HAP-1 (cell line): ENCODE measurements around the gene LYRM4.

Experiments used
- DNase-seq, 2 experiments: peaks; one replicate each; pipeline ENCODE4 v3.0.0-alpha.2; 2016 to 2020; ENCODE audit warnings: low spot score in 2 of 2
- H3K27me3 ChIP-seq: fragments of 250-450 bp; sonication (Bioruptor Pico); 2 replicates; pipeline ENCODE4 v1.5.1; 2020; ENCODE audit warnings: low read depth, mild to moderate bottlenecking, moderate library complexity
- H3K36me3 ChIP-seq: fragments of 250-450 bp; sonication (Bioruptor Pico); replicated peaks from 2 replicates; pipeline ENCODE4 v1.5.1; 2020; ENCODE audit warnings: mild to moderate bottlenecking
- H3K4me1 ChIP-seq: fragments of 250-450 bp; sonication (Bioruptor Pico); 2 replicates; pipeline ENCODE4 v1.5.1; 2020; ENCODE audit warnings: mild to moderate bottlenecking
- H3K4me3 ChIP-seq: fragments of 250-450 bp; sonication (Bioruptor Pico); 2 replicates; pipeline ENCODE4 v1.5.1; 2020; ENCODE audit warnings: mild to moderate bottlenecking, moderate library complexity
- H3K9me3 ChIP-seq: fragments of 250-450 bp; sonication (Bioruptor Pico); 2 replicates; pipeline ENCODE4 v1.5.1; 2020; ENCODE audit warnings: mild to moderate bottlenecking, moderate library complexity
- in situ Hi-C: fragments of 300-500 bp; cut with MboI; formaldehyde crosslinking; loops from 3 replicates; pipeline ENCODE4 v1.14.3; 2020; ENCODE audit warnings: low sequenced_read_pairs, inconsistent platforms, mixed read lengths

Gene LYRM4

GRCh38 chr6:5115168-5115567, 145.6 kb downstream of the LYRM4 start:
- in situ Hi-C loops: no loop called here
- no peak for DNase-seq
- no peaks in the 10 kb centered on the region for H3K36me3 ChIP-seq
- no peaks in the 10 kb centered on the region for H3K9me3 ChIP-seq
- H3K4me3 ChIP-seq: no peak overlapping the region
- H3K4me1 ChIP-seq: no peaks in the 10 kb centered on the region
- no peaks in the 10 kb centered on the region for H3K27me3 ChIP-seq

DNA sequence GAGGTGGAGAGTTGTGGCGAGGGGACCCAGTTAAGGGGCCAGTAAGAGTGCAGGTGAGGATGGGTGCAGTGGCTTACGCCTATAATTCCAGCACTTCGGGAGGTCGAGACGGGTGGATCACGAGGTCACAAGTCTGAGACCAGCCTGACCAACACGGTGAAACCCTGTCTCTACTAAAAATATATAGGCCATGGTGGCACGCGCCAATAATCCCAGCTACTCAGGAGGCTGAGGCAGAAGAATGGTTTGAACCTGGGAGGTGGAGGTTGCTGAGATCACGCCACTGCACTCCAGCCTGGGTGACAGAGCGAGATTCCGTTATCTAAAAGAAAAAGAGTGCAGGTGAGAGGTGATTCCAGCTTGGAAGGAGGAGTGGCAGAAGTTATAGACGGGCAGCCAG, 147.7 kb downstream of the LYRM4 start:
- H3K4me1 ChIP-seq: no peaks in the 10 kb centered on the region
- H3K9me3 ChIP-seq: no peaks in the 10 kb centered on the region
- no peaks in the 10 kb centered on the region for H3K36me3 ChIP-seq
- H3K4me3 ChIP-seq: no peak overlapping the region
- no peaks in the 10 kb centered on the region for H3K27me3 ChIP-seq
- in situ Hi-C loops: no loop called here
- DNase-seq: no peak

DNA sequence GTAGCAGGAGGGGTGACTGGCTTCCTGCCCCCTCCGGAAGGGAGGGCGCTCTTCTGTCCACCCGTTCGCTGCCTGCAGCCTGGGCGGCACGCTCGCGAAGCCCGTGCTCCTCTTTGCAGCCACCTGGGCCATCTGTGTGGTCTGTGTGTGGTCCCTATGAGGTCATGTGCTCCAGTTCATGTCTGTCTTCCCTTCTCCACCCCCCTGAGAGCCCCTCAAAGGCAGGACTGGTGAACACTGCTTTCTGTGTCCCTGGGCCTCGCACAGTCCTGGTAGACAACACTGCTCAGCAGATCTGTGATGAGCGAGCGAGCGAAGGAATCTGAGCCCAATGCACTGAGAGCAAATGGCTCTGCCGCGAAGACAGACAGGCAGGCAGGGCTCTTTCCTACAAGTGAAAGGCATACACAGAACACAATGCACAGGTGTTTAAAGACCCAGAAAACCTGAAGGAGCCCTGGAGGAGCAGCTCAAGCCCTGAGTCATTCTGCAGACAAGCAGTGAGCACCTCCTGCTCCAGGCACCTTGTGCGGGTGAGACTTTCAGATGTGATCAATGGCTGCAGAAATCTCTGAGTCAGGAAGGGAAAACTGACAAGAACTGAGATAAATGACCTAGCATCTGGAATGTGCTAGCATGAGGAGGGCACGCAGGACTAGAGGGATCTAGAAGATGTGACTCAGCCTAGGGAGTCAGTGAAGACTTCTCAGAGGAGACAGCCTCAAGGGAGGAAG, 148.5 kb downstream of the LYRM4 start:
- no peak for DNase-seq

DNA sequence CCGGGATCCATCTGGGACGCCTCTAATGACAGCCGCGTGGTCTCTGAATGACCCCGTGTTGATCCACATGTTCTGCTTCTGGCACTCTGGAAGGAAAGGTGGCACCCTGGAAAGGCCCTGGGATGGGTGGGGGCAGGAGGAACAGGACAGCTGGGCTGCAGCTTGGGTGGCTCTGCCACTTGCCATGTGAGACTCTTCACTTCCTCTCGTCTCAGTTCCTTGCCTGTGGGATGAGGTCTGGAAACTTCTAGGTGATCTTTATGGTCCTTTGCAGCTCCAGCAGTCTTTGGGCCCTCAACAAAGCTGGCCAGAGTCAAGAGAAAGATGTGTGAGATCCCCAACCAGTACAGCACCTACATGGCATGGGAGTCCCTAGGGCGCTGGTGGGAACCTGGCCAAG, 149.1 kb downstream of the LYRM4 start:
- DNase-seq: no peak
- no peaks in the 10 kb centered on the region for H3K9me3 ChIP-seq
- H3K4me1 ChIP-seq: no peaks in the 10 kb centered on the region
- no peak overlapping the region for H3K4me3 ChIP-seq
- no peaks in the 10 kb centered on the region for H3K36me3 ChIP-seq
- in situ Hi-C loops: no loop called here
- no peaks in the 10 kb centered on the region for H3K27me3 ChIP-seq

More for the DNA sequence above, 148.5 kb downstream of the LYRM4 start:
- H3K4me3 ChIP-seq: no peak overlapping the region
- no peaks in the 10 kb centered on the region for H3K9me3 ChIP-seq
- H3K36me3 ChIP-seq: no peaks in the 10 kb centered on the region
- H3K4me1 ChIP-seq: no peaks in the 10 kb centered on the region
- in situ Hi-C loops: no loop called here
- H3K27me3 ChIP-seq: no peaks in the 10 kb centered on the region

GRCh38 chr6:5110246-5110645, 150.5 kb downstream of the LYRM4 start:
- Histone ChIP-seq H3K4me1 (no peaks in the 10 kb centered on the region), H3K9me3 (no peaks in the 10 kb centered on the region), H3K36me3 (no peaks in the 10 kb centered on the region), H3K4me3 (no peak overlapping the region), H3K27me3 (no peaks in the 10 kb centered on the region)
- in situ Hi-C loops: no loop called here
- no peak for DNase-seq

DNA sequence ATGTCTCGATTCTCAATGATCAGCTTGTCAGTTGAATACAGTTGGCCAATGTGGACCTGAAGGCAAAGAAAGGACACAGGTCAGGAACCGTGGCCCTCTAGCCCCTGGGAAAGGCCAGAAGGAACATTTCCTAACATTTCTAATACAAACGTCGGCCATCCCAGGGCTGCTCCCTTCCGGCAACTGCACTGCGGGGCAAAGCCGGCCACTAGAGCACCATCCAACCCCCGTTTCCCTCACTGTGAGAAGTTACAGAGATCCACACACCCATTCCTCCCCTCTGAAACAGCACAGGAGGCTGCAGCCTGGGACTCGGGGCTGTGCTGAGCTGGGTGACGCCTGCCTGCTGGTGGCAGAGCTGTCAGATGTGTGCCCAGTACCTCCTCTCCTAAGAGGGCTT, 151.3 kb downstream of the LYRM4 start:
- Histone ChIP-seq H3K4me1 (no peaks in the 10 kb centered on the region), H3K27me3 (no peaks in the 10 kb centered on the region), H3K9me3 (no peaks in the 10 kb centered on the region), H3K36me3 (no peaks in the 10 kb centered on the region), H3K4me3 (no peak overlapping the region)
- DNase-seq: no peak
- in situ Hi-C loops: no loop called here

GRCh38 chr6:5108536-5109150, 152.1 kb downstream of the LYRM4 start:
- in situ Hi-C loops: no loop called here
- DNase-seq: no peak
- Histone ChIP-seq H3K4me3 (no peak overlapping the region), H3K27me3 (no peaks in the 10 kb centered on the region), H3K36me3 (no peaks in the 10 kb centered on the region), H3K4me1 (no peaks in the 10 kb centered on the region), H3K9me3 (no peaks in the 10 kb centered on the region)

GRCh38 chr6:5108068-5108467, 152.7 kb downstream of the LYRM4 start:
- no peak for DNase-seq
- in situ Hi-C loops: no loop called here
- H3K9me3 ChIP-seq: no peaks in the 10 kb centered on the region
- no peaks in the 10 kb centered on the region for H3K4me1 ChIP-seq
- no peaks in the 10 kb centered on the region for H3K27me3 ChIP-seq
- H3K36me3 ChIP-seq: no peaks in the 10 kb centered on the region
- H3K4me3 ChIP-seq: no peak overlapping the region

DNA sequence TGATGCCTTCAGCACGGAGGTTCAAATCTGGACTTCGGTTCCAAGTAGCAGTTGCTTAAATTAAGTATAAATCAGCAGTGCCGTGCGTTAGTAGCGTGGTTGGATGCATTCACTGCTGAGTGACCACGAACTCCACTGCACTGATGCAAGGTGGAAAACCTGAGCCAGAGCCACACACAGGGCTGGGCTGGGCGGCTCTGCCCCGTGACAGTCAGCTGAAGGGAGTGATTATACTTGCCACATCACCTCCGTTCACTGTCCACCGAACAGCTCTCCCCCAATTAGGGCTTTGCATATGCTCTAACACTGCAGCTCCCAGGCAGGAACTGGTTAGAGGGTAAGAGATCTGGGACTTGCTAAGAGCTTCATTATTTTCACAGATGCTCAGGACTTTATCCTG, 153.4 kb downstream of the LYRM4 start:
- Histone ChIP-seq H3K27me3 (no peaks in the 10 kb centered on the region), H3K4me1 (no peaks in the 10 kb centered on the region), H3K4me3 (no peak overlapping the region), H3K9me3 (no peaks in the 10 kb centered on the region), H3K36me3 (no peaks in the 10 kb centered on the region)
- in situ Hi-C loops: no loop called here
- DNase-seq: no peak

DNA sequence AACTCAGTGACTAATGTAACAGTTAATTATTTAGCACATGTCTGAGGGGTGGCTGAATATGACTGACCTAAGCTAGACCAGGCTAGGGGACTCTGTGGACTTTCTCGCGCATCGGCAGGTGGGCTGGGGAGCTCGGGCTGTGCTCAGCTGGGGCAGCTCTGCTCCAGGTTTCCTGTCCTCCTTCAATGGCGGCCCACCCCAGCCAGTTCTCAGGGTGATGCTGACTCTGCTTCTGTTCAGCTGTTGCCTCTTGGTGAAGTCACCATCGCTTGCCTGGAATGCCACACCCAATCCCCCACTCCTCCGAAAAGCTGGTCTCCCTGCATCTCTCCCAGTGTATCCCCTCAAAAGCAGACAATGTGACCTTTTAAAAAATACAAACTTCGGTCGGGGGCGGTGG, 155.6 kb downstream of the LYRM4 start:
- Histone ChIP-seq H3K27me3 (no peaks in the 10 kb centered on the region), H3K36me3 (no peaks in the 10 kb centered on the region), H3K4me1 (no peaks in the 10 kb centered on the region), H3K4me3 (no peak overlapping the region), H3K9me3 (no peaks in the 10 kb centered on the region)
- no peak for DNase-seq
- in situ Hi-C loops: no loop called here

DNA sequence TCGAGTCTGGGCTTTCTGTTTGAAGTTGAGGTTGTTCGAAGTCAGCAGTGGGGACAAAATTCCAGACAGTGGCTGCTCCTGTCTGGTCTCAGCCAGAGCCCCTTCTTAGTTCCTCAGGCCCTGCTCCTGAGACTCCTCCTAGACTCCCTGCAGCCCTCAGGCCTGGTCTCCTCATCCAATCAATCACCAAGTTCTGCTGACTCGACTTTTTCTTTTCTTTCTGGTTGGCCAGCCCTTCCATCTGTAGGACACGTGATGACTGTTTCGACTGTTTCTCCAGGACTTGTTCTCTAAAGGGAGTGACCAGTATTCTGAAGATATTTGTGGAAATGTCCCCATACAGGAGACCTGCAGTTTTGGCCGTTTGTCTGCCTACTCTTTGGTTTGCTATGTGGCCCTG, 156.1 kb downstream of the LYRM4 start:
- Histone ChIP-seq H3K27me3 (no peaks in the 10 kb centered on the region), H3K4me1 (no peaks in the 10 kb centered on the region), H3K36me3 (no peaks in the 10 kb centered on the region), H3K4me3 (no peak overlapping the region), H3K9me3 (no peaks in the 10 kb centered on the region)
- no peak for DNase-seq
- in situ Hi-C loops: no loop called here

- H3K9me3 ChIP-seq: no peaks in the 10 kb centered on the region
- no peaks in the 10 kb centered on the region for H3K27me3 ChIP-seq
- H3K4me1 ChIP-seq: no peaks in the 10 kb centered on the region
- no peak overlapping the region for H3K4me3 ChIP-seq
- in situ Hi-C loops: no loop called here
- DNase-seq: no peak
- H3K36me3 ChIP-seq: no peaks in the 10 kb centered on the region
Measured at GRCh38 chr6:5103250-5103649, 157.5 kb downstream of the LYRM4 start.

DNA sequence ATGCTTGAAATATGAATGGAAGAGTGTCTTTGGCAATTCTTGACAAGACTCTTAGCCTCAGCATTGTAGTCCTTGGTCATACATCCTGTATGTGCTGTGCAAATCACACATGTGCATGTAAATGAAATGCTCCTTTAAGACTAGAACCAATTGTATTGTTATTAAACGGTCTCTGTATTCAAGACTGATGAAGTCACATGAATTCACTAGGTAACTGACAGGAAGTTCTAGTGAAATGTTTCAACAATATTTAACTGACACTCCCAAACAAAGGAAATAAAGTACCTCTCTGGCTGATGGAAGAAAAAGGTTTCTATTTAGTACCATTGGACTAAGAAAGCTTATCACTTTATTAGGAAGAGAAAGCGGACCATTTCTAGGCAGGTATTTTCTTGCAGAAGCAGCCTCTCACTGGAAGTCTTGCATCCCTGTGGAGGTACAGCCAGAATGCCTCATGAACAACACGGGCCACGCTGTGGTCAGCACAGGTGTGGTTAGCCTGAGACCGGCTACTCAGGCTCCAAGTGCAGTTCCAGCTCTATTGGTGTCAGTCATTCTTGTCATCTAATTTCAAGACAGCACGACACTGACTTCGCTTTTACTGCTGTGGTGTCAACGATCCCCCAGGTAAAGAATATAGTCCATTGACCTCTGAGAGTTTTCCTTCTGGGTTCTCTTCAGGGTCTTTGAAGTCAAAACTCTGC, 158.3 kb downstream of the LYRM4 start:
- Histone ChIP-seq H3K9me3 (no peaks in the 10 kb centered on the region), H3K36me3 (no peaks in the 10 kb centered on the region)

GRCh38 chr6:5100806-5101205, 159.9 kb downstream of the LYRM4 start:
- in situ Hi-C loops: no loop called here

More for the DNA sequence above, 158.3 kb downstream of the LYRM4 start:
- DNase-seq: no peak
- no peaks in the 10 kb centered on the region for H3K27me3 ChIP-seq
- H3K4me1 ChIP-seq: no peaks in the 10 kb centered on the region
- no peak overlapping the region for H3K4me3 ChIP-seq
- in situ Hi-C loops: no loop called here

More at GRCh38 chr6:5100806-5101205, 159.9 kb downstream of the LYRM4 start:
- H3K4me1 ChIP-seq: no peaks in the 10 kb centered on the region
- H3K36me3 ChIP-seq: no peaks in the 10 kb centered on the region
- no peak for DNase-seq
- H3K9me3 ChIP-seq: no peaks in the 10 kb centered on the region
- H3K27me3 ChIP-seq: no peaks in the 10 kb centered on the region
- no peak overlapping the region for H3K4me3 ChIP-seq
